HFF-Myc (cell line): ENCODE data around the gene CYP19A1.

Source experiments
- DNase-seq: peaks from one replicate; pipeline ENCODE4 v3.0.0-alpha.2; 2011; ENCODE audit warnings: low read depth; ENCODE audit errors: extremely low read depth
- H3K4me3 ChIP-seq: replicated peaks from 2 replicates; pipeline ENCODE4 v1.5.1; 2011; ENCODE audit warnings: low read depth, mild to moderate bottlenecking, control low read depth, low read length
- TF ChIP-seq, protein P1 (sequence below): IDR thresholded peaks from 2 replicates; pipeline ENCODE4 v1.5.1; 2012; ENCODE audit warnings: mild to moderate bottlenecking, low read depth, low read length, control low read depth; ENCODE audit errors: missing control alignments

CYP19A1 gene

DNA sequence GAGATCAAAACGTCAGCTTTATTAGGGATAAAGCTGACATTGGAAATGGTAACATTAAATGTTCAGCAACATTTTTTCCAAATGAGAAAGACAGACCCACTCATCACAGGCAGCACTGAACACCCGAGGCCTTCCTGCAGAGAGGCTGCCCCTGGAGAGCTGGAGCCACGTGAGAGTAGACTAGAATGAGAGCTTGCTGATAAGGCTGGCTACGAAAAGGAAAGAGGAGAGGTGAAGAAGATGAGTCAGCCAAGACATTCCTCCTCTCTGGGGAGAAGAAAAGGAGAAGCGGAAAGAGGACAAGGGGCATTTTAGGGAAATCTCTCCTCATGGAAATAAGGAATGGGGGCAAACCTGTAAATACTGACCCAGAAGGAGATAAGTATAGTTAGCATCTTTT lies 7.3 kb downstream of the CYP19A1 start:
- DNase-seq: no peak
- no peak overlapping the region for H3K4me3 ChIP-seq

DNA sequence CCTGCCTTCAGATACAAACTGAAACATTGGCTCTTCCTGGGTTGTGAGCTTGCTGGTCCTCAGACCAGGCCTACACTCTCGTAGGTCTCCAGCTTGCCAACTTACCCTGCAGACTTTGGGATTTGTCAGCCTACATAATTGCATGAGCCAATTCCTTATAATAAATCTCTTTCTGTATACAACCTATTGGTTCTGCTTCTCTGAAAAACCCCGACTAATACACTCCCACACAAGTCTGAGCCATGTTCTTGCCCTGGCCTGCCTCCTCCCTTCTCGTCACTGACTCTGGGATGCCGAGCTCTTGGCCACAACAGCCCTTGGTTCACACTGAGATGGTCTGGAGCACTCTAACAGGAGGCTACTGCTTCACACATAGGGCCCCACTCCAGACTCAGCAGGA lies 9.5 kb downstream of the CYP19A1 start:
- DNase-seq: no peak
- TF ChIP-seq, protein P1, sequence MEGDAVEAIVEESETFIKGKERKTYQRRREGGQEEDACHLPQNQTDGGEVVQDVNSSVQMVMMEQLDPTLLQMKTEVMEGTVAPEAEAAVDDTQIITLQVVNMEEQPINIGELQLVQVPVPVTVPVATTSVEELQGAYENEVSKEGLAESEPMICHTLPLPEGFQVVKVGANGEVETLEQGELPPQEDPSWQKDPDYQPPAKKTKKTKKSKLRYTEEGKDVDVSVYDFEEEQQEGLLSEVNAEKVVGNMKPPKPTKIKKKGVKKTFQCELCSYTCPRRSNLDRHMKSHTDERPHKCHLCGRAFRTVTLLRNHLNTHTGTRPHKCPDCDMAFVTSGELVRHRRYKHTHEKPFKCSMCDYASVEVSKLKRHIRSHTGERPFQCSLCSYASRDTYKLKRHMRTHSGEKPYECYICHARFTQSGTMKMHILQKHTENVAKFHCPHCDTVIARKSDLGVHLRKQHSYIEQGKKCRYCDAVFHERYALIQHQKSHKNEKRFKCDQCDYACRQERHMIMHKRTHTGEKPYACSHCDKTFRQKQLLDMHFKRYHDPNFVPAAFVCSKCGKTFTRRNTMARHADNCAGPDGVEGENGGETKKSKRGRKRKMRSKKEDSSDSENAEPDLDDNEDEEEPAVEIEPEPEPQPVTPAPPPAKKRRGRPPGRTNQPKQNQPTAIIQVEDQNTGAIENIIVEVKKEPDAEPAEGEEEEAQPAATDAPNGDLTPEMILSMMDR: no peak
- H3K4me3 ChIP-seq: no peak overlapping the region

More for the DNA sequence above, 7.3 kb downstream of the CYP19A1 start:
- TF ChIP-seq, protein P1: no peak

DNA sequence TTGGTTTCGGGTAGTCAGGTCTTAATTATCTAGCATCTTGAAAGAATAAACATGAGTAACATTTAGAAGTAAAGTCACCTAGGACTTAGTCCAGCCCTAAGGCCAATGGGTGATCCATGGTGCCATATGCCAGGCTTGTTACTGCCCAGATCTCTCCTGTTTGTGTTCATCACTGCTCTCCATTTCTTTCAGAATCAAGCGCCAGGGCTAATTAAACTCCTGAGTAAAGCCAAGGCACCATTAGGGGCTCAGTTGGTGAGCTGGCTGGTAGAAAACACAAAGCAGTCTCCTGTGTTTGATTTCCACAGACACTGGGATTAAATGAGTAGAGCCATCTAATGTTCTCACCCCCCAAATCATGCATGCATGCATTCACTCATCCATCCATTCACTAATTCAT lies 11.3 kb downstream of the CYP19A1 start:
- no peak overlapping the region for H3K4me3 ChIP-seq
- TF ChIP-seq, protein P1: no peak
- DNase-seq: no peak

DNA sequence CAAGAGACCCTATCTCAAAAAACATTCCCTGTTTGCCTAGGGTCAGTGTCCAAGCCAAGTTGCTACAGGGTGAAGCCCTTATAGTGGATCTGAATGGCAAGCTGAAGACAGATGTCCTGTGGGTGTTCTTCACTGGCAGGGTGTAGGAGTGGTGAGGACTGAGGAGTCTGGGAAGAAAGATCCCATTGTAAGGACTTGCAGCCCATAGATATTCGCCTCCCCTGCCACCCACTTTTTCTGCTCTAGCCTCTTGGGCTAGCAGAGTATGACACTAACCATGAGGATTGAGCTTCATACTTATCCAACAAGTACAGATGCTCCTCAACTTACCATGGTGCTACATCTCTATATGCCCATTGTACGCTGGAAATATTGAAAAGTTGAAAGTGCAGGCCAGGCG lies 13.2 kb downstream of the CYP19A1 start:
- no peak overlapping the region for H3K4me3 ChIP-seq
- TF ChIP-seq, protein P1: no peak
- DNase-seq: no peak

DNA sequence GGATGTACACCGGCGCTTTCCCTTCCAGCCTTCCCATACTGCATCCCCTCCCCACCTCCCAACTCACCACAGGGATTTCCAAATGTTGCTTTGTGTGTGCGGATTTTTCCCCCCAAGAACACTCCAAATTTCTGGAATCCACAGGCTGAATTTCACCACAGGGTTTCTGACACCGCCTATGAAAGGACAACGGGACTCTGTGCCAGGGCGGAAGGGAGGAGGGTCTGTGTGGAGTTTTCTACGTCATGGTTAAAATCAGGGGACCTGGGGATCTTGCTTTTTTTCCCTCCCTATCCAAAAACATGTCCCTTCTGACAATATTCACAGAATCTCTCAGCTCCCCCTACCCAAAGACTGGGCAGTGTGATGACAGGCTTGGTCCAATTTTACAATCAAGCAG lies 14.6 kb downstream of the CYP19A1 start:
- no peak overlapping the region for H3K4me3 ChIP-seq
- TF ChIP-seq, protein P1: no peak
- no peak for DNase-seq

DNA sequence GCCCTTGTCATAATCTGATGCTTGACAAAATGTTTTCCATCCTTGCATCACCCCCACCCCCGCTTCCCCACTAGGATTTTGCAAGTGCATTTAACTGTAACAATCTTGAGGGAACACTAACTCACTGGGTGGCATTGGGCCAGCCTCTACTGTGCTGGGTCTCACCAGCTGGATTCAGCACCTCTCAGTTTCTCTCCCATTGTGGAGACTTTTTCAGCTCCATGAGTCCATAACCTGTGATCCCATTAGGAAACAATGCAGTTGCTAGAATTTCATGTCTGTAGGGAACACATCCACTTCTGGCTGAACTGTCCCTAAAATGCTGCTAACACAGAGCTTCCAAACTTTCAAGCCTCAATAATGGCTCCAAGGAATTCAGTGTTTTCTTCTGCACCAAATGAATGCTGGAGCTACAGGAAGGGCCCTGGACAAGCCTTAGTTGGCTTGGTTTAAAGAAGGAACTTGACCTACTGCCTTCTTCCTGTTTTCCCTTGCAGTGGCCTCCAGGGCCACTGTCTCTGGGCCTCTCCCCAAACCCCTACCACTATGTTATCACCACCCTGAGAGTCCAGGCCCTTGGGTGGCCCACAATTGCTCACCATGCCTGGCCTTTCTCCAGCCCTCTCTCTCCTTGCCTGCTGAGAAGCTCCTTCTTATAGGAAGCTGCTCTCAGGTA lies 15.6 kb downstream of the CYP19A1 start:
- H3K4me3 ChIP-seq: no peak overlapping the region
- DNase-seq: no peak
- TF ChIP-seq, protein P1: no peak

DNA sequence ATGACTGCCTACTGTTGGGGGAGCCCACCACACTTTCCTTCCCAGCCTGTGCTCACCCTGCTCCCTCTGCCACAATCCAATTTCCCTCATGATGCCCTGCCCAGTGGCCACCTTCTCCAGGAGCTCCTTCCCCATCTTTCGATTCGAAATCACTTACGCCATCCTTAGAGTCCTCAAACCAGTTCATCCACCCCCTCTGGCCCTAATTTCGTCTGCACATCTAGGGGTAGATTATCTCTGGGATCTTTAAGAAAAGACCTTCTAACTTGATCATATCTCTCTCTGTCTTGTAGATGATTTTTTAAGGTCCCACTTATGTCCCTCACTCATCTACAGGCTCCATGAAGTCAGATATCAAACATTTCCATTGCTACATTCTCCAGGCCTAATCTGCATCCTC lies 17.1 kb downstream of the CYP19A1 start:
- H3K4me3 ChIP-seq: no peak overlapping the region
- DNase-seq: no peak
- TF ChIP-seq, protein P1: no peak
